GM12872 (cell line): ENCODE data around the gene ENPP5.

Experiments
- TF ChIP-seq, protein P1 (sequence below): IDR thresholded peaks from 3 replicates; pipeline ENCODE4 v1.5.1; 2011; ENCODE audit warnings: low read depth, mild to moderate bottlenecking, low read length, moderate library complexity; ENCODE audit not compliant: insufficient read depth

ENPP5 gene

DNA sequence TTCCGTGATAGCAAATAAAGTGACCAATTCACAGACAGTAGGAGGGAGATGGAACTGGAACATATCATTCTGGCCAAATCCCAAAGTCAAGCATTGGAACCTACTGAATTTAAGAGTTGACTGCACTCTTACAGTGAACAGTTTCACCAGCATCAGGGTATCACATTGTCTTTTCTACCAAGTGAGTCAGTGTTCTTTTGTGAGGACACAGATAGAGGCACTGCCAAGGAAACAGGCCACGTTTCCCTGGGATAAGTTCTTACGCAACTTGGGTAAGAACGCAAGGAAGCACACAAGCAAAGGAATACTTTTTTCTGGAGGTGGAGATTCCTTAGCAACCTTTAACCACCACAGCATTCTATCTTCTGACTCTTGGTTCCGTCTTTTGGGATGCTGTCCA, 28.6 kb upstream of the ENPP5 start:
- TF ChIP-seq, protein P1, sequence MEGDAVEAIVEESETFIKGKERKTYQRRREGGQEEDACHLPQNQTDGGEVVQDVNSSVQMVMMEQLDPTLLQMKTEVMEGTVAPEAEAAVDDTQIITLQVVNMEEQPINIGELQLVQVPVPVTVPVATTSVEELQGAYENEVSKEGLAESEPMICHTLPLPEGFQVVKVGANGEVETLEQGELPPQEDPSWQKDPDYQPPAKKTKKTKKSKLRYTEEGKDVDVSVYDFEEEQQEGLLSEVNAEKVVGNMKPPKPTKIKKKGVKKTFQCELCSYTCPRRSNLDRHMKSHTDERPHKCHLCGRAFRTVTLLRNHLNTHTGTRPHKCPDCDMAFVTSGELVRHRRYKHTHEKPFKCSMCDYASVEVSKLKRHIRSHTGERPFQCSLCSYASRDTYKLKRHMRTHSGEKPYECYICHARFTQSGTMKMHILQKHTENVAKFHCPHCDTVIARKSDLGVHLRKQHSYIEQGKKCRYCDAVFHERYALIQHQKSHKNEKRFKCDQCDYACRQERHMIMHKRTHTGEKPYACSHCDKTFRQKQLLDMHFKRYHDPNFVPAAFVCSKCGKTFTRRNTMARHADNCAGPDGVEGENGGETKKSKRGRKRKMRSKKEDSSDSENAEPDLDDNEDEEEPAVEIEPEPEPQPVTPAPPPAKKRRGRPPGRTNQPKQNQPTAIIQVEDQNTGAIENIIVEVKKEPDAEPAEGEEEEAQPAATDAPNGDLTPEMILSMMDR, result no peak

DNA sequence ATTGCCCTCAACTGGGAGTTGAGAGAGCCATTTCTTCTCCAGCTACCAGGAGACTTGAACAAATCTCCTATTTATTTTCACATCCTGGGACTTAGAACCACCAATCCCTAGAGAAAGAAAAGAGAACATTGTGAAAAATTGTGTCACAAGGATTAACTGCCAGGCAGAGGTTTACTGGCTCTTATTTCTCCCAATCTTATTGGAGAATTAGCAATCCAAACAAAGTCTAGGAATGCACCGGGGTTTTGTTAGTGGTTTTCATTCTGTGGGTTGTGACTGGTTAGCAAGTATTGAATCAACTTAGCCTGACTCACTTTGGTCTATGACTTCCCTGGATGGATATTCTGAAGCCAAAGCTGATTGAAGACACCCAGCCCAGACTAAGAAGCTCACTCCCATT, 21.2 kb upstream of the ENPP5 start:
- TF ChIP-seq, protein P1, result no peak

DNA sequence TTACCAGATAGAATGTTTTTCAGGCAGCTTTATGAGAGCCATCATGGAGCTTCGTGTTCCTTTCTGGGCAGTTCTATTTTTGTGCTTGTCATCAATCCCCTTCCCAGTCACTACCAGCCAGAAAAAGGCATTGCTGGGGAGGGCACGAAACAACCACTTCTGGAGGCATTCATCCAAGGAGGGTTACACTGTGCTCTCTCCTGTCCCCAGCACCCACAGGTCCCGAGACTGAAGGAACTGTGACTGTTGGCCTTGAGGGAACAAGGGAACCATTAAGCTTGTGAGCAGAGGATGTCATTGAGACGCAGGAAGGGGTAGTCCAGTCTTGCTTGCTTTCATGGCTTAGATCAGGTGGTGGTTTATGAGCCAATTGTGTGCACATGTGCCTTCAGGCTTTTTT, 20.1 kb upstream of the ENPP5 start:
- TF ChIP-seq, protein P1, result no peak

DNA sequence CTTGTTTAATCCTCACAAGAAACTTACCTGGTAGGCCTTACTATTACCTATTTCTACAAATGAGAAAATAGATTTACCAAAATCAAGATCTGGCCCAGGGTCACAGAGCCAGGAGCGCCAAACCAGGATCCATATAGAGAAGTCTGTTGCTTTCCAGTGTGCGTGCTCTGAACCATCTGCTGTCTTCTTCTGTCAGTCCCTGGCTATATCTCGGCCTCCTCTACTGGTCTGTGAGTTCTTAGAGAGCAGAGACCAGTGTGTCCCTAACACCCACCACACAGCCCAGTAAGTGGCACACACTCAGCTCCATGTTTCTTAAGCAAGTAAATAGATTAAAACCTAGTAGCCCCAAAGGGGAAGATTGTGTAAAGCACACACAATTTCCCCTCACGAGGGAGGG, 18.9 kb upstream of the ENPP5 start:
- TF ChIP-seq, protein P1, result no peak

DNA sequence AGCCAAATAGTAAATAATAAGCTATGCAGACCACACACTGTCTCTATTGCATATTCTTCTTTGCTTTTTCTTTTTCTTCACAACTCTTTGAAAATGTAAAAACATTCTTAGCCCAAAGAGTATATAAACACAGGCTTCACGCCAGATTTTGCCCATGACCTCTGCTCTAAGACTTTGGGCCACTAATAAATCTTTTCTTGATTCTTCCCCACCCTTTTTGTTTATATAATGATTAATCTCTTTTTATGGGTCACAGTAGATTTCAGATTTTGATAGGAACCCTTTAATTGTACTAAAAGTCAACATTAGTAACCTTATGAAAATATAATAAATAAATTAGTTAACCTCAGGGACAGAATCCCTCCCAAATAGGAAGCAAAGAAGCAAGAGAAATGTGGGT, 15.8 kb upstream of the ENPP5 start:
- TF ChIP-seq, protein P1, result no peak

DNA sequence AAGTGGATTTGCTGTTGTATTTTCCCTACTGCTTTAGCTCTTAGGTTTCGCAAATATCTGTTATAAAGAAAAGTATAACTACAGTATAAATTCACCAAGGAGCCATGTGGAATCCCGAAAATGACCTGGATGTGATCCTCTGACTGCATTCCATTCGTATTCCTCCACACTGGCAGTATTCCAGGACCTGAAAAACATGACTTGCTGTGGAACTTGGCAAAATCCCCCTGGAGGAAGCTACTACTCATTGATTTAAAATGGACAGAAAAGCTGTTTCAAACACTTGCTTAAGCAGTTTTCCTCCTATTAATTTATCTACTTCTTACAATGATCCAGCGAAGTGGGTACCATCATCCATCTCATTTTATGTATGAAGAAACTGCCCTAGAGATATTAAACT, 13.3 kb upstream of the ENPP5 start:
- TF ChIP-seq, protein P1, result no peak

DNA sequence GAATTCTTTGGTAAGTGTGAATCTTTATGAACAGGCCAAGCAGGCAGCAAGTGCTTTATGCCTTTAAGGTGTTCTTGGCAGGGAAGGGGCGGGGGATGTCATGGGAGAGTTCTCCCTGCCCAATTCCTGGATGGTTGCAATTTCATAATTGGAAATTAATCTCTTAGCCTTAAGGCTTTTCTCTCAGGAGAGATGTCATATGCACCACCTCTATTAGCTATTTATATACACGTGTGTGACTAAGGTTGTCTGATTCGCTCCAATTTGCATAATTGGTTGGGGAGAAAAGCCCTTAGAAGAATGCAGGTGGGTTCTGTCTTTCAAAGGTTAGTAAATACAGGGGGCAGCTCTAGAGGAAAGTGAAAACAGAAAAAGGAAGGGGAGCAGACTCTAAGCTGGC, 5.2 kb upstream of the ENPP5 start:
- TF ChIP-seq, protein P1, result no peak

DNA sequence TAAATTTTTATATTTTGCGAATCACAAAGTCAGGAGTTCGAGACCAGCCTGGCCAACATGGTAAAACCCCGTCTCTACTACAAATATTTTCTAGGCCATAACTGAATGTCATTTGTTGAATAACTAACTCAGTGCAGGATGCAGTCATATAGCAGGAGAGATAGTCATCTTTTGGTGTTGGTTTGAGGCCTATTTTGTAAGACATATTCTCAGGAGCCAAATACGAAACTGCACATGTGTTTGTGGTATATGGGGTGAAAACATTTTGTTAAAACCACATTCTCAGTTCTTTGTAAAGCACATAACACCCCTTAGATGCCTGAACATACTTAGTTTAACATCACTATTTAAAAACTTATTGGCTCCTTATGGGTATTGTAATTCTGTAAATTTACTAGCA, 4.7 kb upstream of the ENPP5 start:
- TF ChIP-seq, protein P1, result no peak
